Thyroid gland (tissue), 4 donors: ENCODE data around the gene ACAD10. TPM values are rescaled to one million over a fixed set of nuclear protein-coding genes. Genes with fewer than 3 reads are reported as not detected.
A peak's percentile ranks its signal among the peaks of the same experiment; 100 is the strongest.

Experiments
- DNase-seq, 2 donors: peaks; one replicate each; pipeline ENCODE4 v3.0.0-alpha.2; 2019
- H3K27ac ChIP-seq, 3 donors: fragments of 200-600 bp; sonication (generic); 1 replicate in 2 of 3; 2 replicates in 1 of 3; pipeline ENCODE4 v1.5.1; 2016 to 2019; ENCODE audit warnings: mild to moderate bottlenecking in 1 of 3, moderate library complexity in 1 of 3
- H3K27me3 ChIP-seq: fragments of 200-600 bp; sonication (generic); one replicate; pipeline ENCODE4 v1.5.1; 2019
- H3K36me3 ChIP-seq, 2 donors: fragments of 200-600 bp; sonication (generic); one replicate each; pipeline ENCODE4 v1.5.1; 2016 to 2019
- H3K4me1 ChIP-seq, 2 donors: fragments of 200-600 bp; sonication (generic); one replicate each; pipeline ENCODE4 v1.5.1; 2017 to 2019
- H3K4me3 ChIP-seq, 3 donors: fragments of 200-600 bp; sonication (generic); replicated peaks in 1 of 3; 1 replicate in 2 of 3; 2 replicates in 1 of 3; pipeline ENCODE4 v1.5.1; 2016; ENCODE audit warnings: mild to moderate bottlenecking in 1 of 3
- H3K9me3 ChIP-seq: fragments of 200-600 bp; sonication (generic); one replicate; pipeline ENCODE4 v1.5.1; 2017
- CTCF ChIP-seq, 6 experiments: fragments of 200-600 bp in 3 of 6; fragments of 450-650 bp in 3 of 6; sonication (generic) in 3 of 6; IDR thresholded peaks; one replicate each; pipeline ENCODE4 v1.5.1; 2016 to 2019; ENCODE audit warnings: antibody characterized with exemption in 6 of 6, mild to moderate bottlenecking in 2 of 6, inconsistent platforms in 1 of 6, moderate library complexity in 1 of 6
- POLR2A ChIP-seq, 2 donors: fragments of 450-650 bp; IDR thresholded peaks; one replicate each; pipeline ENCODE4 v1.6.1; 2017; ENCODE audit warnings: antibody characterized with exemption in 2 of 2, mild to moderate bottlenecking in 2 of 2, moderate library complexity in 1 of 2
- WGBS, 2 donors: methylation state at CpG; one replicate each; pipeline ENCODE4 v1.1.5; 2017; 5-methylcytosine and 5-hydroxymethylcytosine counted together
- intact Hi-C: fragments of 100-400 bp; cut with DNase I; formaldehyde crosslinking; loops from one replicate; pipeline ENCODE4 v1.15.1; 2023
- total RNA-seq, 4 donors: library from RNA; depleted of rRNA; stranded (reverse); fragments of >200 nt; gene quantifications; one replicate each; pipeline ENCODE4 v1.2.3, GENCODE V29; 2016

ACAD10 gene
- total RNA-seq, 4 donors from 2014 or later = 43.0 to 65.5 (median 52.8) TPM

- DNase-seq = no peak
- Histone ChIP-seq H3K27ac (no peak overlapping the region), H3K4me3 (no peak overlapping the region), H3K36me3 (no peaks in the 10 kb centered on the region), H3K4me1 (peaks cover 15 to 19% of the 10 kb centered on the region in 2 donors), H3K9me3 (no peaks in the 10 kb centered on the region), H3K27me3 (no peaks in the 10 kb centered on the region)
- intact Hi-C loops = no loop called here
- TF ChIP-seq POLR2A (IDR thresholded peaks at IDR 0.05) = no peak
- TF ChIP-seq CTCF (IDR thresholded peaks at IDR 0.05) = no peak
- WGBS, 2 donors = 96% methylated on average over 9 of the region's 15 CpGs; no CpG with 5 or more reads in 1 of the 2 donors
Measured at GRCh38 chr12:111756196-111756595, 70.3 kb downstream of the ACAD10 start.

DNA sequence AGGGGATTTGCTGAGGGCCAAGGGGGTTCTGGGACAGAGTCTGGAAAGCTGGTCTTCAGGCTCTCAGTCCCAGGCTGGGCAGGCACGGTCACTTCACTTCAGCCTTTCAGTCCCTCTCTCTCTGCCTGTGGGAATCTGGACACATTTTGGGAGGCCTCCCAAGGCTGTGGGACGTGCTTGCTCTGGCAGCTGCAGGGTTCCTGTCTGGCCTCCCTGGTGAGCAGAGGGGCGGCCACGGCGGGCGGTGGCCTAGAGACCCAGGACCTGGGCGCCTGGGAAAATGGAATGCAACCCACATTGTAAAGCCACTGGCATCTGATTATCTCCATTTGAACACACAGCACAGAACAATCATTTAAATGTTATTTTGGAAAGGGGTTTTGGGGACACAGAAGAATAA, 70.8 kb downstream of the ACAD10 start:
- peak overlapping the region in 1 of 3 donors; percentile 62 for H3K27ac ChIP-seq
- no peak for DNase-seq
- H3K36me3 ChIP-seq = no peaks in the 10 kb centered on the region
- no peaks in the 10 kb centered on the region for H3K9me3 ChIP-seq
- peaks cover 15 to 19% of the 10 kb centered on the region in 2 donors for H3K4me1 ChIP-seq
- WGBS, 2 donors = 91 to 96% methylated on average over 7 of the region's 7 CpGs
- H3K27me3 ChIP-seq = no peaks in the 10 kb centered on the region
- no peak for TF ChIP-seq CTCF (IDR thresholded peaks at IDR 0.05)
- TF ChIP-seq POLR2A (IDR thresholded peaks at IDR 0.05) = no peak
- intact Hi-C loops = no loop called here
- H3K4me3 ChIP-seq = no peak overlapping the region

- H3K27ac ChIP-seq = peak overlapping the region; percentile 62 to 96 (median 83)
- no peaks in the 10 kb centered on the region for H3K9me3 ChIP-seq
- no peaks in the 10 kb centered on the region for H3K36me3 ChIP-seq
- 42 to 44% methylated on average over 8 to 15 of the region's 15 CpGs for WGBS, 2 donors
- no peaks in the 10 kb centered on the region for H3K27me3 ChIP-seq
- intact Hi-C loops = no loop called here
- H3K4me1 ChIP-seq = peaks cover 15 to 19% of the 10 kb centered on the region in 2 donors
- DNase-seq = peak; percentile 71 to 78
- TF ChIP-seq POLR2A (IDR thresholded peaks at IDR 0.05) = no peak
- TF ChIP-seq CTCF (IDR thresholded peaks at IDR 0.05) = no peak
- H3K4me3 ChIP-seq = no peak overlapping the region
Measured at GRCh38 chr12:111757361-111758119, 71.7 kb downstream of the ACAD10 start.

GRCh38 chr12:111758120-111758561, 72.3 kb downstream of the ACAD10 start:
- Histone ChIP-seq H3K4me1 (peaks cover 15 to 19% of the 10 kb centered on the region in 2 donors), H3K9me3 (no peaks in the 10 kb centered on the region), H3K27me3 (no peaks in the 10 kb centered on the region), H3K4me3 (no peak overlapping the region), H3K27ac (peak overlapping the region; percentile 62 to 96 (median 83)), H3K36me3 (no peaks in the 10 kb centered on the region)
- TF ChIP-seq POLR2A (IDR thresholded peaks at IDR 0.05) (no peak), CTCF (IDR thresholded peaks at IDR 0.05) (no peak)
- 48 to 60% methylated on average over 7 to 8 of the region's 9 CpGs for WGBS, 2 donors
- peak; percentile 69 to 78 for DNase-seq
- intact Hi-C loops = no loop called here

DNA sequence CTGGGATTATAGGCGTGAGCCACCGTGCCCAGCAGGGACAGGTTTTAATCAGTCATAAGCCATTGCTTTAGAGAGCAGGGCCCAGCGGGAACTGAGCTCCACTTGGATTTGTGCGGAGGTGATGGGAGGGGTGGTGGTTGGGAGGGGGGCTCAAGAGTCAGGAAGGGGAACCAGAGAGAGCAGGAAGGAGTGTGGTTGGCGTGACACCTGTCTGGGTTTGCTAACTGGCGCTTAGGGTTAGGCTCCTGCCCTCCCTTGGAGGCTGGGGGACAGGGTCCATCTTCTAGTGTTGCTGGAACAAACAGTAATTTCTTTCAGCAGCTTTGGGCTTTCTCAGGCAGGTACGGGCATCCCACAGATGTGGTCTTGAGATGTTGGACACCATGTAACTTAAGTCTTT, 73.4 kb downstream of the ACAD10 start:
- no peak overlapping the region for H3K4me3 ChIP-seq
- no peaks in the 10 kb centered on the region for H3K27me3 ChIP-seq
- intact Hi-C loops = no loop called here
- 92 to 93% methylated on average over 7 of the region's 7 CpGs for WGBS, 2 donors
- H3K36me3 ChIP-seq = no peaks in the 10 kb centered on the region
- no peak for TF ChIP-seq CTCF (IDR thresholded peaks at IDR 0.05)
- no peak for TF ChIP-seq POLR2A (IDR thresholded peaks at IDR 0.05)
- H3K4me1 ChIP-seq = peaks cover 15 to 19% of the 10 kb centered on the region in 2 donors
- no peaks in the 10 kb centered on the region for H3K9me3 ChIP-seq
- no peak overlapping the region for H3K27ac ChIP-seq
- no peak for DNase-seq
